GM06990 (cell line): Measurements from ENCODE around the gene PPARD.

ENCODE experiments used
- DNase-seq: peaks from one replicate; pipeline ENCODE4 v3.0.0-alpha.2; 2011; ENCODE audit not compliant: insufficient read length; ENCODE audit errors: extremely low read depth
- H3K27me3 ChIP-seq: replicated peaks from 2 replicates; pipeline ENCODE4 v1.6.0; 2011; ENCODE audit warnings: low read length; ENCODE audit not compliant: control insufficient read depth, insufficient read depth
- H3K36me3 ChIP-seq: 2 replicates; pipeline ENCODE4 v1.5.1; 2011; ENCODE audit warnings: low read length; ENCODE audit not compliant: control insufficient read depth, insufficient read depth
- H3K4me3 ChIP-seq: replicated peaks from 2 replicates; pipeline ENCODE4 v1.5.1; 2011; ENCODE audit warnings: low read depth, mild to moderate bottlenecking, control low read depth, low read length
- TF ChIP-seq, protein P1 (sequence below): IDR thresholded peaks from 2 replicates; pipeline ENCODE4 v1.5.1; 2011; ENCODE audit warnings: low read length, control low read depth, mild to moderate bottlenecking, inconsistent platforms; ENCODE audit not compliant: insufficient read depth, poor library complexity, severe bottlenecking

PPARD gene

GRCh38 chr6:35401514-35401913, 59.2 kb downstream of the PPARD start:
- Histone ChIP-seq H3K27me3 (no peaks in the 10 kb centered on the region), H3K36me3 (no peaks in the 10 kb centered on the region), H3K4me3 (no peak overlapping the region)
- TF ChIP-seq, protein P1, sequence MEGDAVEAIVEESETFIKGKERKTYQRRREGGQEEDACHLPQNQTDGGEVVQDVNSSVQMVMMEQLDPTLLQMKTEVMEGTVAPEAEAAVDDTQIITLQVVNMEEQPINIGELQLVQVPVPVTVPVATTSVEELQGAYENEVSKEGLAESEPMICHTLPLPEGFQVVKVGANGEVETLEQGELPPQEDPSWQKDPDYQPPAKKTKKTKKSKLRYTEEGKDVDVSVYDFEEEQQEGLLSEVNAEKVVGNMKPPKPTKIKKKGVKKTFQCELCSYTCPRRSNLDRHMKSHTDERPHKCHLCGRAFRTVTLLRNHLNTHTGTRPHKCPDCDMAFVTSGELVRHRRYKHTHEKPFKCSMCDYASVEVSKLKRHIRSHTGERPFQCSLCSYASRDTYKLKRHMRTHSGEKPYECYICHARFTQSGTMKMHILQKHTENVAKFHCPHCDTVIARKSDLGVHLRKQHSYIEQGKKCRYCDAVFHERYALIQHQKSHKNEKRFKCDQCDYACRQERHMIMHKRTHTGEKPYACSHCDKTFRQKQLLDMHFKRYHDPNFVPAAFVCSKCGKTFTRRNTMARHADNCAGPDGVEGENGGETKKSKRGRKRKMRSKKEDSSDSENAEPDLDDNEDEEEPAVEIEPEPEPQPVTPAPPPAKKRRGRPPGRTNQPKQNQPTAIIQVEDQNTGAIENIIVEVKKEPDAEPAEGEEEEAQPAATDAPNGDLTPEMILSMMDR, result no peak
- no peak for DNase-seq

GRCh38 chr6:35402136-35402855, 59.9 kb downstream of the PPARD start:
- TF ChIP-seq, protein P1, result peak; percentile 46
- no peak for DNase-seq

DNA sequence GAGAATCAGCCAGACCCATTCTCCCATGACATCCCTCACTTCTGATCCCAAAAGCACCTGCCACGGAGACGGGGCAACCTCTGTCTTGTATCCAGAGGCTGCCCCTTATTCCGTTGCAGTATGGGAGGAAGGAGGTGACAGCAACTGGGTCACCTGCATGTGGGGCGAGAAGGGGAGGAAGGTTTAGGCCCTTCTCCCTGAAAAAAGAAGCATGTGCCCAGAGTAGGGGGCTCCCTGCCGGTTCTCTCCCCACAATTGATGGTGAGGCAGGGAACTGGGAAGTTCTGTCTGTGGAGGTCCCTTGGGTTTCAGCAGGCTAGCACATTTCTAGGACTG, 60.5 kb downstream of the PPARD start:
- H3K27me3 ChIP-seq, result no peaks in the 10 kb centered on the region
- DNase-seq, result no peak
- TF ChIP-seq, protein P1, result no peak
- H3K4me3 ChIP-seq, result no peak overlapping the region
- H3K36me3 ChIP-seq, result no peaks in the 10 kb centered on the region

More at GRCh38 chr6:35402136-35402855, 59.9 kb downstream of the PPARD start:
- Histone ChIP-seq H3K4me3 (no peak overlapping the region), H3K36me3 (no peaks in the 10 kb centered on the region), H3K27me3 (no peaks in the 10 kb centered on the region)

GRCh38 chr6:35403544-35404442, 61.4 kb downstream of the PPARD start:
- Histone ChIP-seq H3K4me3 (no peak overlapping the region), H3K36me3 (no peaks in the 10 kb centered on the region), H3K27me3 (no peaks in the 10 kb centered on the region)
- DNase-seq, result no peak
- TF ChIP-seq, protein P1, result no peak

DNA sequence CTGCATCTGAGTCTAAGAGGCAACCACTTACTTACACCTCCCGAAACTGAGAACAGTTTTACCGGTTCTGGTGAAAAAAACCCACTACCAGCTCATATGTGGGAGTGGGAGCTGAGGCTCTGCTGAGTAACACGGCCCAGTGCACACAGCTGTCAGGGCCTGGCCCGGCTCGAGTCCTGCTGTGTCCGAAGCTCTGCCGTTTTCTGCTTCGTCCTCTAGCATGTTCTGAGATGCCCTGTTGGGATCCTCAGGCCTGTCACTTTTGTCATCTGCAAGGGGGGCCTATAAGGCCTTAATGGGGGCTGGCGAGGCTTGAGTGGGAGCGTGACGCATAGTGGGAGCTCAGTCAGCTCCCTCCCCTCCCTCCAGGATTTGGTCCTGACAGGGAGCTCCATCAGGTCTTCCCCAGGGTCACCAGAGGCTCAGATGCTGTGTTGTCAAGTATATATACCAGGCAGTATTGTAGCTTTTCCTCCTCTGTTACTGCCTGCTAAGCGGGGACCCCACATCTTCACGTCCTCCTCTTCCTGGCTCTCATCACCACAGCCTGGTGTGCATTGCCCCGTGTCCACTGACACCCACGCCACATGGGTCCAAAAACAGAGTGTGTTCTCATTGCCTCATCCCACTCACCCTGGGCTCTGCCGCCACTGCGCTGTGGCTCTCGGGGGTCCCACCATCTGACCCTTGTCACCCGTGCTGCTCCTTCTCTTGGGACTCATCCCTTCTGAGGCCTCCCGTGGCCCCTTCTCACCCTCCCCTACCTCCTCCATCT, 64.5 kb downstream of the PPARD start:
- DNase-seq, result no peak
- TF ChIP-seq, protein P1, result no peak
- H3K4me3 ChIP-seq, result no peak overlapping the region
- no peaks in the 10 kb centered on the region for H3K36me3 ChIP-seq
- no peaks in the 10 kb centered on the region for H3K27me3 ChIP-seq
